NCI-H2081 (cell line): ENCODE results near the gene GLYAT.

ENCODE experiments used
- DNase-seq, 2 experiments: peaks; one replicate each; lab custom pipeline; 2025; lab: John Stamatoyannopoulos, UW

Gene GLYAT, protein sequence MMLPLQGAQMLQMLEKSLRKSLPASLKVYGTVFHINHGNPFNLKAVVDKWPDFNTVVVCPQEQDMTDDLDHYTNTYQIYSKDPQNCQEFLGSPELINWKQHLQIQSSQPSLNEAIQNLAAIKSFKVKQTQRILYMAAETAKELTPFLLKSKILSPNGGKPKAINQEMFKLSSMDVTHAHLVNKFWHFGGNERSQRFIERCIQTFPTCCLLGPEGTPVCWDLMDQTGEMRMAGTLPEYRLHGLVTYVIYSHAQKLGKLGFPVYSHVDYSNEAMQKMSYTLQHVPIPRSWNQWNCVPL

DNA sequence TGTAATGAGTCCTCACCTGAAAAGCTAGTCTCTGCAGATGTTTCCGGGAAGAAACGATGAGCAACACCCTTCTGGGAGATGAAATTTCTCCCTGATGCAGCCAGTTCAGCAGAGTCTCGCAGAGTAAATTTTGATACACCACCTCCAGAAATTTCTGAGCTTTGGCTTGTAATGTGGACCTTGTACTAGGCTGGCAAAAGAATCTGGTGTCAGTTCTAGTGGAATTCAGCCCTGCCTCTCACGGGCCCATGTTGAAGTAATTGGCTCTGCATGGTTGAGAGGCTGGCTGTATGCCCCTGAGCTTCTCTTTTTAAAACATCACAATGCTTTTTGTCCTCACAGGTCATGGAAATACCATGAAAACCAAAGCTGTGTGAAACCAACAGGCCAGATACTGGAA is at the start of gene GLYAT:
TSS of gene GLYAT (minus strand) at position 125 of the 400 bp plus-strand sequence. CDS start 7,447 bp downstream, outside the sequence.
- no peak for DNase-seq

DNA sequence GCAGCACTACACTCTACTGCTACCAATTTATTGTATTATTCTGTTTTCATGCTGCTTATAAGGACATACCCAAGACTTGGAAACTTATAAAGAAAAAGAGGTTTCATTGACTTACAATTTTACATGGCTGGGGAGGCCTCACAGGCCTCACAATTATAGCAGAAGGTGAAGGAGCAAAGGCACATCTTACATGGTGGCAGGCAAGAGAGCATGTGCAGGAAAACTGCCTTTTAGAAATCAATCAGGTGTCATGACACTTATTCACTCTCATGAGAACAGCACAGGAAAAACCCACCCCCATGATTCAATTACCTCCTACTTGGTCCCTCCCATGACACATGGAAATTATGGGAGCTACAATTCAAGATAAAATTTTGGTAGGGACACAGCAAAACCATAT is 49.6 kb upstream of the GLYAT start:
- no peak for DNase-seq

DNA sequence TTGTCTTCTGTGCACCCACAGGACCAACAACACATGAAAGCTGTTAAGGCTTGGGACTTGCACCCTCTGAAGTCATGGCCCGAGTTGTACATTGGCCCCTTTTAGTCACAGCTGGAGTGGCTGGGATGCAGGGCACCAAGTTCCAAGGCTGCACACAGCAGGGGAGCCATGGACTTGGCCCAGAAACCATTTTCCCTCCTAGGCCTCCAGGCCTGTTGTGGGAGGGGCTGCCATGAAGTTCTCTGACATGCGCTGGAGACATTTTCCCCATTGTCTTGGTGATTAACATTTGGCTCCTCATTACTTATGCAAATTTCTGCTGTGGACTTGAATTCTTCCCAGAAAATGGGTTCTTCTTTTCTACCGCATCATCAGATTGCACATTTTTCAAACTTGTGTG is 48.8 kb upstream of the GLYAT start:
- DNase-seq = no peak

DNA sequence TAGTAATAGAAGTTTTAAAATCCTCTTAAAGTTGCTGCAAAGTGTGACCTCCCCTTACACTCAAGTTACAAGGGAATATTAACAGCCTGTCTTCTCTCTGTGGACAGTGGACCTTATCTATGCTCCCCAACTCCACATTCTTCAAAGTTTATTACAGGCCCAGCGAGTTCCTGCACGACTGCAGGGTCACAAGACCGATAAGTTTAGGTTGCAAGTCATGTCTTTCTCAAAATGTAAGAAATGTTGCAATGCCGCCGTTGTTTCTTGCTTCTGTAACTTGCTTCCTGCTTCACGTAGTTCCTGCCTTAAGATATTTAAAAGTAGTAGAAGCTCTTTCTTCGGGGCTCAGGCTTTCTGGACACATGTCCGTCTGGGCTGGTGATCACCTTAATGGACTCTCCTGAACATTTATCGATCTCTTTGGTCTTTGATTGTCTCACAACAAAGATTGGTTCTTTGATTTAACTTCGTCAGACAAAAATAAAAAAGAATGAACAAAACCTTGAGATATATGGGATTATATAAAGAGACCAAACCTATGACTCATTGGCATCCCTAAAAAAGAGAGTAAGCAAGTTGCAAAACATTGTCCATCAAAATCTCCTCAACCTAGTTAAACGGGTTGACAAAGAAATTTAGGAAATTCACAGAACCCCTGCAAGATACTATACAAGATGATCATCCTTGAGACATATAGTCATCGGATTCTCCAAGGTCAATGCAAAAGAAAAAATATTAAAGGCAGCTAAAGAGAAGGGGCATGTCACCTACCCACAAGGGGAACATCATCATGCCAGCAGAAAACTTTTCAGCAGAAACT is 45.4 kb upstream of the GLYAT start:
- no peak for DNase-seq

DNA sequence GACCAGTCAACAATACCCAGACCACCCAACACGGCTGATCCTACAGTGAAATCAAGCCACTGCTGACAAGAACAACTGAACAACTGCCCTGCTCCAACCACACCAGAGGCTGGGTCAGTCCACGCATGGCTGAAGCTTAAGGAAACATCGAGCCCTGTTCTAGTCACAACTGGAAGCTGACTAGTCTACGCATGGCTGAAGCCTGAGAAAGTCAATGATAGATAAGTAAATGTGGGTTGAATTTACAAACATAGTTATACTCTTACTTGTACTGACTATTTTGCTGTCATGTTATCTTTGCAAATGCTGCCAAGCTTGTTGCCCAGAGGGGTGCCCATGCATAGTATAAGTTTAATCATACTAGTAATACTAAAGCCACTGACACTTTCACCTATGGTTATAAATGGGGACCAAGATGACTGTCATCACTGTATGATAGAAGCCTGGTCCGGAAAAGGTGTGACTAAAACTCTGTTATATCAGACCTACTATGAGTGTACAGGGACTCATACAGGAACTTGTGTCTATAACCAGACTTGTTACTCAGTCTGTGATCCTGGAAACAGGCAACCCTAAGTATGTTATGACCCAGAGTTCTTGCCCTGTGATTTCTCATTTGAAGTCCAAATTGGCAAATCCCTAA is 43.4 kb upstream of the GLYAT start:
- no peak for DNase-seq

DNA sequence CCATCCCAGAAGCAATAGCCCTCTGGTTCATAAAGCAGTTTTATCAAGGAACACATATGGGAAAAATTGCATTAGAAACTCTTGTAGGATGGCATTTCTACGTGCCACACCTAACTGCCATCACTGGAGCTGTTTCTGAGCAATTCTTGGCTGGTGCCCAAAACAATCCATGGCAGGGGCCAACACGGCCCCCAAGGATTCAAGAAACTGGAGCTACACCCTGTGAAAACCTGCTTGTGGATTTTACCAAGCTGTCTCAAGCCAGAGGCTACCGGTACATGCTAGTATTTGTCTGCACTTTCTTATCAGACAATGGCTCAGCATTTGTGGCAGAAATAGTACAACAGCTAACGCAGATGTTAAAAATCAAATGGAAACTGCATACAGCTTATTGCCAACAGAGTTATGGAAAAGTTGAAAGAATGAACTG is 42.4 kb upstream of the GLYAT start:
- no peak for DNase-seq

DNA sequence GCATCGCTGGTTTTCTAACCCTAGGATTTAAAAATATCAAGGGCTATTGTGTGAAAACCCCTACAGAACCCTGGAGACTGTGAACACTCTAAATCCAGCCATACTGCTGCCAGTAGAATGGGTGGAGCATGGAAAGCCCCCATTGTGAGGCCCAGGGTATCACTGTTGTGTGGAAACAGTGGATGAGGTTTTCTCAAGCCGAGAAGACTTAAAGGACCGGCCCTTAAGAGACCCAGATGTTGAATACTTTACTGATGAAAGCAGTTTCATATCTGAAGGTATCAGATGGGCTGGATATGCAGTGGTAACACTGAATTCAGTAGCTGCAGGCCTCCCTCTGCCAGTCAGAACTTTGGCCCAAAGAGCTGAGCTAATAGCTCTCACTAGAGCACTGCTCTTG is 41.6 kb upstream of the GLYAT start:
- no peak for DNase-seq

DNA sequence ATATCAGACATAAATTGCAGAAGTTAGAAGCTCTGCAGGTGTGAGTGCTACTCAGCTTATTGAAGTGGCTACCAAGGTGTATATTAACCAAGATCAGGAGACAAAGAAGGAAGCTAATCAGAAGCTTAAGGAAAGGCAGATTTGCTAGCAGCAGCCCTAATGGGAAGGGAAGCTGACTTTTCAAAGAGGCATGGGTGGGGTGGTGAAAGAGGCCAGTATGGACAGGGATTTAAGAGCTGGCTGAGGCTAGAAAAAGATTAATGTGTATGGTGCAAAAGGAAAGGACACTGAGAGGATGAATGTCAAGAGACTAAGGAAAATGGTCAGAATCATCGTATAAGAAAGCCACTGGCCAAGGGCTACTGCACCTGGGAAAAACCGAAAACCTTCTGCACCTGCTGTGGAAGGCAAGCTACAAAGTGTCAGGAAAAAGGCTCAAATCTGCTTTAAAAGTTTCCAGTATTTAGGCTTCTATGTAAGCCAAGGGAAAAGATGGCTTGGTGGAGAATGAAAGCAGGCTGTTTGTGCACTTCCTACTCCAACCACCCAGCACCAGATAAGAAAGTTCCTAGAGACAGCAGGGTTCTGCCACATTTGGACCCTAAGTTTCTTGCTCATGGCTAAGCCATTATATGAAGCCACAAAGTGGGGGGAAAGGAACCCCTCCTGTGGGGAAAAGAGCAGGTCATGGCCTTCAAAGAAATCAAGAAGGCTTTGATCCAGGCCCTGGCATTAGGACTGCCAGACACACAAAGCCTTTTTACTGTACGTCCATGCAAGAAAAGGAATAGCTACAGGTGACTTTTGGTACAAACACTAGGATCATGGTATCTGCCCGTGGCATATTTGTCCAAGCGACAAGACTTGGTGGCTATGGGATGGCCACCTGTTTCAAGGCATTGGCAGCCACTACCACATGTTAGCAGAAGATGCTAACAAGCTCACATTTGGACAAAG is 40.9 kb upstream of the GLYAT start:
- no peak for DNase-seq

DNA sequence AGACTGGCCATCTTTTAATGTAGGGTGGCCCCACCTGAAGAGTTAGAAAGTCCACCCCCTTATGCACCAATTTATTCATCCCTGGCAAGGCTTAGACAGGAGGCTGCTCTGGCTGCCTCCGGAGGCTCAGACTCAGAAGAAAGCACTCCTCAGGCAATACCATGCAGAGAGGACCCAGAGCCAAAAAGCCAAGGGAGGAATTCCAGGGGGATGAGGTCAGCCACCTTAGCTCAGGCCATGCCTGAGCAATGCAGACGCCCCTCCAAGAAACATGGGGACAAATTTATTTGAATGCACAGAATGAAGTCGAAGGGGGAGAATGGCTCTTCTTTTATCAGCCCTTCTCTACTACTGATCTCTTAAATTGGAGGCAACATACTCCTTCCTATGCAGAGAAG is 39.7 kb upstream of the GLYAT start:
- no peak for DNase-seq

DNA sequence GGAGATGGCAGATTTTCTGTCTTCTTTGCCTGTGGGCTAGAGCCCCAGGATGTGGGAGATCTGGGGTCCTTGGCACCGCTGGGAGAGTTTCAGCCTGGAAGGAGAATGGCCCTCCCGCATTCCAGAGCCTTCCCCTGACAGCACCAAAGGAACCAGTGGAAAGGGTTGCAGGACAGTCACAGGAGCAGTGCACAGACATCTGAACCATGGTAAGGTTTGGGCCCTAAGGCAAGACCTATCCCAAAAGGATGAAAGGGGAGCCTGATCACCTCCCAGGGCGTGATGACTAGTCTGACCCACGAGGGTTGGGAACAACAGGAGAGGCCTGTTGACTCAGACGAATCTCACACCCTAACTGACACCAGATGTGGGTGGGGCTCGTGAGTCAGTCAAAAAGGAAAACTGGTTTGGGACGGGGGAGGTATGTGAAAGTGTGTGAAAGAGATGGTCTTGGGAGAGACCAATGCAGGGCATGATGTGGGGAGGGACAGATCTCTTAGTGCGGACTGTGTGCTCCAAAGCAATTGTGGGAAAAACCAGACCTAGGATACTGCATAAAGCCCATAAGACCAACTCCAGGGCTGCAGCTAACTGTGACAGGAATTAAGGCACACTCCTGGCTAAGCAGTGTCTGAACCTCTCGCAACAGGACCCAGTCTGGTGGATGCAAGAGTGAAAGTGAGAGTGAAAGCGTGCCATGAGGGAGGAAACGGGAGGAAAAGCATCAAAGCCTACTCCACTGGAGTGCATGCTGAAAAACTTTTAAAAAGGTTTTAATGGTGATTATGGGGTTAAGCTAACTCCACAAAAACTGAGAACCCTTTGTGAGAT is 39.1 kb upstream of the GLYAT start:
- DNase-seq = no peak

DNA sequence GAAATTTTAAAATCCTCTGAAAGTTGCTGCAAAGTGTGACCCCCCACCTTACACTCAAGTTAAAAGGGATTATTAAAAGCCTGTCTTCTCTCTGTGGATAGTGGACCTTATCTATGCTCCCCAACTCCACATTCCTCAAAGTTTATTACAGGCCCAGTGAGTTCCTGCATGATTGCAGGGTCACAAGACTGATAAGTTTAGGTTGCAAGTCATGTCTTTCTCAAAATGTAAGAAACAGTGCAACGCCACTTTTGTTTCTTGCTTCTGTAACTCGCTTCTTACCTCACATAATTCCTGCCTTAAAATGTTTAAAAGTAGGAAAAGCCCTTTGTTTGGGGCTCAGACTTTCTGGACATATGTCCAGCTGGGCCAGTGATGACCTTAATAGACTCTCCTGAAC is 38.4 kb upstream of the GLYAT start:
- no peak for DNase-seq

DNA sequence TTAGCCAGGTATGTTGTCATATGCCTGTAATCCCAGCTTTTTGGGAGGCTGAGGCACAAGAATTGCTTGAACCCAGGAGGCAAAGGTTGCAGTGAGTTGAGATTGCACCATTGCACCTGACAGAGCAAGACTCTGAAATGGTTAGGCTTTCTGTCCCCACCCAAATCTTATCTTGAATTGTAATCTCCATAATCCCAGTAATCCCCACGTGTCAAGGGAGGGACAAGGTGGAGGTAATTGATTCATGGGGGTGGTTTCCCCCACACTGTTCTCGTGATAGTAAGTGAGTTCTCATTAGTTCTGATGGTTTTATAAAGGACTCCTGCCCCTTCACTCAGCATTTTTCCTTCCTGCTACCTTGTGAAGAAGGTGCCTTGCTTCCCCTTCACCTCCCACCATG is 37.6 kb upstream of the GLYAT start:
- no peak for DNase-seq

DNA sequence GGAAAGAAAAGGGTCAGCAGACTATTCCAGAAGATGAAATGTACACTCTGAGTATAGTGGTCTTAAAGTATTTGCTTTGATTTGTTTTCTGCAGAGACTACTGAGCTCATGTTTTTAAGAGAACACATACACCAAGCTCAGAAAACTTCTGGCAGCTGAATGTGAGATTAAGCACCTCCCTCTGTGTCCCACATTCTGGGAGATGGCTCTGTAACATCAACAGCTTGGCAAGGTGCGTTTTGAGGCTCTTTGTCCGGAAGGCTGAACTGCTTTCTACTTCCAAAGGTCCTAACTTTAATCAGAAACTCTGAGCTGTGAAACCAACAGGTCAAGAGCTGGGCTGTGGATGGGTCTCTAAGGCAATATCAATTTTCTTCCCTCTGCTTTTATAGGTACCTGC is 36.4 kb upstream of the GLYAT start:
- DNase-seq = no peak

DNA sequence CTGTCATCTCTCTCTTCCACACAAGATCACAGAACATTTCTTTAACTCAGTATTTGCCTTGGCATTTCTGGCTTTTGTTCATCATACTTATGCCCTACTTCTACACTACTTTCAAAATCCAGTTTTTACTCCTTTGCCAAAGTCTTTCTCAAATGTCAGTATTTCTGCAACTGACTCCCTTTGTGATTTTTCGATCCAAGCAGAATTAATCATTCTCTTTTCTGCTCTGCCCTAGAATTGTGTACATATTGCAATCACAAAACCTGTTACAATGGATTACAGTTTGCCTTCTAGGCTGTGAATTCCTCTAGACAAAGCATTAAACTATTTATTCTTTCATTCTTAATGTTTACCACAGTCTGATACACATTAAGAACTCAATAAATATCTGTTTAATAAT is 33.3 kb upstream of the GLYAT start:
- no peak for DNase-seq

DNA sequence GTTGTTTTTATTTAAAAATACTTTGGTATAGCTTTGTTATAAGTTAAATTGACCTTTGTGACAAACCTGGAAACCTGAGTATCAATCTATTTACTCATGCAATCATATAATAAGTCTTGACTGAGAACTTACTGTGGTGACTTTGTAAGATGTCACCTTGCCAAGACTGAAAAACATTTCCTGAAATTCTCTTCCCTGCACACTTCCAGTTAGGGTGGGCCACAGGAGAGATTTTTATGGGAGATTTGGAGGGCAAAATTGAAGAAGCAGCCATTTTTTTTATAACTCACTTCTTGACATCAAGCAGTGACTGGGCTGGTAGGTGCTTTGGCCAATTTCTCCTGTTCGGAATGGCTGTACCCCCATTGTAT is 31.4 kb upstream of the GLYAT start:
- DNase-seq = no peak

DNA sequence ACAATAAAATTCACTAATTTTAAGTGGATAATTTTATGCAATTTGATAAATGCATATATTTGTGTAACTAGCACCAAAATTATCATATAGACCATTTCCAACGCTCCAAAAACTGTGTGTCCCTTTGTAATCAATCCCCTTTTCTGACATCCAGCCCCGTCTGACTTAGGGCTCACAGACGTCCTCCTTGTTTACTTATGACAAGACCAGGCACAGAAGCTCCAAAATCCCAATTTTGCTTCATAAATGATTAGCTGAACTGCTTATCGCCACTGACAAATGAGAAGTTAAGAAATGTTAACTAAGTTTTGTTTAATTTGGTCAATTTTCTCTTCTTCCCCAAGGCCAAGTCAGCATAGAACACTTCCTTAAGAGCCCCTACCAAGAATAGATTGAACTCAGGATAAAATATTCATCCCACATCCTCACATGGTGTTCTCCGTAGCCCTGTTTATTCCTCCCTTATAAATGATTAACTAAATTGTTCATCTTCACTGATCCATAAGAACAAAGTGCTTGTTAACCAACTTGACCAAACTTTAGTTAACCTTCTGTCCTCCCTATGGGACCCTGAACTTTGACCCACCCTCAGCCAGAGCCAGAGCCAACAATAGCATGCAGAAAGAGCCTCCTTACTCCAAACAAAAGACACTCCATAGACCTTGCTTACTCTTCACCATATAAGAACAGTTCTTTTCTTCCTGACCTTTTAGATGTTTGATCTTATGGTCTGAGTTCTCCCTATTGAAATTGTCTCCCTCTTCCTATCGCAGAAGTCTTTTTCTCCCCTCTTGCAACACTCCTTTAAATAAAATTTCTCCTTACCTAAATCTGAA is 30.8 kb upstream of the GLYAT start:
- no peak for DNase-seq

DNA sequence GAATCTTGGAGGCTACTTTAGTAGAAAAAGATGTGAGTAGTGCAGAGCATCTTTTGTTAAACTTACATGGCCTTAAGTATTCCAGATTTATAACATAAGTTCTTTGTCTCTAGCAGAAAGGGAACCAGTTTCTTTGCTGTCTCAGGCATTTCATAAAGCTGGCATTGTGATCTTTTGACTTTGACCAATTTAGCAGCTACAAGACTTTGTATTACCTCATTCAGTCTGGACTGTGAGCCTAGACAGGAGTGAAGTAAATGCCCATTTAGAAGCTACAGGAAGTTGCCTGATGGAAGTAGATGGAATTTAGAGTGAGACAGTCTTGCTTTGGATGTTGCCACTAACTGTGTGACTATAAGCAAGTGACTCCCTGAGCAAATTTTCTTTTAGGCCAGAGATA is 25.7 kb upstream of the GLYAT start:
- DNase-seq = no peak

DNA sequence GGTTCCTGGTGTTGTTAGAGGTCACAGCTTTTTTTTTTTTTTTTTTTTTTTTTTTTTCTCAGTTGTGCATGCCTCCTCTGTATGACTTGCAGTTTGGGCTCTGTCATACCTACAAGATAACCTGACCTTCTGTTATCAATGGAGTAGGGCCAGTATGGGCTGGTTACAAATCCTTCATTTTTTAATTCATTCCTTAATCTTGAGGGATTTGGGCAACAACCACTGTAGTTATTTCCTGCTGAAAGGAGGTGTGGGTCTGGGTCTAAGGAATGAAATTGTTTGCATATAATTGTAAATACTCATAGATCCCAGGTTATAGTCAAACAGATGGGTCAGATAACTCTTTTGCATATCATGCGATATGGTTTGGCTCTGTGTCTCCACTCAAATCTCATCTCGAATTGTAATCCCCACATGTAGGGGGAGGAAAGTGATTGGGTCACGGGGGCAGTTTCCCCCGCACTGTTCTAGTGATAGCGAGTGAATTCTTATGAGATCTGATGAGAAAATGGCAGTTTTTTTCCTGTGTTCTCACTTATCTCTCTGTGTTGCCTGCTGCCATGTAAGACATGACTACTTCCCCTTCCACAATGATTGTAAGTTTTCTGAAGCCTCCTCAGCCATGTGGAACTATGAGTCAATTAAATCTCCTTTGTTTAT is 14.1 kb upstream of the GLYAT start:
- DNase-seq = no peak

DNA sequence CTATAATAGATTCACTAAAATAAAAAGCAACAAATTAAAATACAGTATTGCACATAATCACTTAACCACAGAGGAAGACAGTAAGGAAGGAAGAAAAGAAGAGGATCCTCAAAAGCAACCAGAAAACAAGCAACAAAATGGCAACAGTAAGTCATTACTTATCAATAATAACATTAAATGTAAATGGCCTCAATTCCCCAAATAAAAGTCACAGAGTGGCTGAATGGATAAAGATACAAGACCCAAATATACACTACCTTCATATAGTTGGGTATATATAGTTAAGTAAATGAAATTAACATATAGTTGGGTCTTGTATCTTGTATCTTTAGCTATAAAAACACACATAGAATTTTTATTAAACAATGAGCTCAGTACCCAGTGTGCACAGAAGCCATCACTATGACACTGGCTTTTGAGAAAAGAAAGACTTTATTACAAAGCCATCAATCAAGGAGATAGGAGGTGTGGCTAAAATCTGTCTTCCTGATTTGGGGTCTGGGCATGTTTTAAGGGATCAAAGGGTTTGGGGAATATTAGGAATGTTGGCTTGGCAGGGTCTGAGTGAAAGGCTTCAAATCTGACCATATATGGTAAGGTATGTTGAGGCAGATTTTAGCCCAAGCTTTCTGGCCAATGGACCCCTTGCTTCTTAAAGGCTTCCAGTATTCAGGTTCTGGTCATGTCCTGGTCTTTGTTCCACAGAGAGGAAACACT is 13.4 kb upstream of the GLYAT start:
- no peak for DNase-seq
